Fibroblast of lung (primary cell): Measurements from ENCODE around the gene TNNT3. TPM values are rescaled to one million over a fixed set of nuclear protein-coding genes. Genes with fewer than 3 reads are reported as not detected.

Source experiments
- DNase-seq, 2 donors: peaks; one replicate each; pipeline versions ENCODE4 v3.0.0 to v3.0.0-alpha.2; 2010; ENCODE audit warnings: low read depth in 2 of 2
- H2AFZ ChIP-seq: 2 replicates; pipeline ENCODE4 v1.5.1; 2012; ENCODE audit warnings: low read length, control low read depth, inconsistent platforms
- H3K27ac ChIP-seq: 2 replicates; pipeline ENCODE4 v1.5.1; 2011; ENCODE audit warnings: low read length, control low read depth; ENCODE audit not compliant: insufficient read depth
- H3K27me3 ChIP-seq: 2 replicates; pipeline ENCODE4 v1.5.1; 2011; ENCODE audit warnings: mild to moderate bottlenecking, low read length; ENCODE audit not compliant: control insufficient read depth, insufficient read depth
- H3K36me3 ChIP-seq: 2 replicates; pipeline ENCODE4 v1.5.1; 2011; ENCODE audit warnings: low read length; ENCODE audit not compliant: control insufficient read depth, insufficient read depth
- H3K4me1 ChIP-seq: 2 replicates; pipeline ENCODE4 v1.5.1; 2011; ENCODE audit warnings: low read length; ENCODE audit not compliant: control insufficient read depth, insufficient read depth; ENCODE audit errors: extremely low read depth
- H3K4me2 ChIP-seq: 2 replicates; pipeline ENCODE4 v1.5.1; 2011; ENCODE audit warnings: low read length, control low read depth; ENCODE audit not compliant: insufficient read depth; ENCODE audit errors: extremely low read depth
- H3K4me3 ChIP-seq, 4 experiments: fragments of 200-600 bp in 1 of 4; sonication (generic) in 1 of 4; replicated peaks in 1 of 4; 2 replicates each; pipeline ENCODE4 v1.5.1; 2011 to 2016; ENCODE audit warnings: low read length in 4 of 4, low read depth in 3 of 4, mild to moderate bottlenecking in 3 of 4, control low read depth in 2 of 4, inconsistent platforms in 1 of 4, mixed read lengths in 1 of 4; ENCODE audit not compliant: insufficient read depth in 1 of 4; ENCODE audit errors: control extremely low read depth in 1 of 4
- H3K79me2 ChIP-seq: 2 replicates; pipeline ENCODE4 v1.5.1; 2012; ENCODE audit warnings: mild to moderate bottlenecking, low read length, inconsistent platforms; ENCODE audit not compliant: control insufficient read depth, insufficient read depth
- H3K9ac ChIP-seq: 2 replicates; pipeline ENCODE4 v1.5.1; 2011; ENCODE audit warnings: mild to moderate bottlenecking, low read length, control low read depth; ENCODE audit not compliant: insufficient read depth
- H3K9me3 ChIP-seq: 2 replicates; pipeline ENCODE4 v1.5.1; 2012; ENCODE audit warnings: low read depth, low read length; ENCODE audit not compliant: control insufficient read depth, insufficient read depth
- H4K20me1 ChIP-seq: 2 replicates; pipeline ENCODE4 v1.5.1; 2011; ENCODE audit warnings: low read length; ENCODE audit not compliant: control insufficient read depth, insufficient read depth; ENCODE audit errors: extremely low read depth
- EZH2 ChIP-seq: IDR thresholded peaks from 2 replicates; pipeline ENCODE4 v1.5.1; 2012; ENCODE audit warnings: low read length, control low read depth, mild to moderate bottlenecking; ENCODE audit errors: missing control alignments
- polyA plus RNA-seq, 2 donors: library from polyadenylated mRNA; depleted of rRNA in 1 of 2; stranded (reverse) in 1 of 2; unstranded in 1 of 2; fragments of >200 nt; gene quantifications; 2 replicates each; pipeline ENCODE4 v1.2.1, GENCODE V29; 2011 to 2012; ENCODE audit warnings: missing spikeins in 1 of 2
- total RNA-seq: library from RNA; depleted of rRNA; stranded (reverse); fragments of >200 nt; gene quantifications from 2 replicates; pipeline ENCODE4 v1.2.1, GENCODE V29; 2014
- TF ChIP-seq, protein P1 (sequence below), 2 donors: IDR thresholded peaks in 1 of 2; conservative IDR thresholded peaks in 1 of 2; 1 replicate in 1 of 2; 2 replicates in 1 of 2; pipeline ENCODE4 v1.5.1; 2011 to 2012; ENCODE audit warnings: low read length in 2 of 2, control low read depth in 1 of 2, inconsistent platforms in 1 of 2, low read depth in 1 of 2, mild to moderate bottlenecking in 1 of 2

The TNNT3 gene
- total and polyA plus RNA-seq, 2 donors (not counting 1 experiment from before 2014, with no cell fraction given), result not detected

DNA sequence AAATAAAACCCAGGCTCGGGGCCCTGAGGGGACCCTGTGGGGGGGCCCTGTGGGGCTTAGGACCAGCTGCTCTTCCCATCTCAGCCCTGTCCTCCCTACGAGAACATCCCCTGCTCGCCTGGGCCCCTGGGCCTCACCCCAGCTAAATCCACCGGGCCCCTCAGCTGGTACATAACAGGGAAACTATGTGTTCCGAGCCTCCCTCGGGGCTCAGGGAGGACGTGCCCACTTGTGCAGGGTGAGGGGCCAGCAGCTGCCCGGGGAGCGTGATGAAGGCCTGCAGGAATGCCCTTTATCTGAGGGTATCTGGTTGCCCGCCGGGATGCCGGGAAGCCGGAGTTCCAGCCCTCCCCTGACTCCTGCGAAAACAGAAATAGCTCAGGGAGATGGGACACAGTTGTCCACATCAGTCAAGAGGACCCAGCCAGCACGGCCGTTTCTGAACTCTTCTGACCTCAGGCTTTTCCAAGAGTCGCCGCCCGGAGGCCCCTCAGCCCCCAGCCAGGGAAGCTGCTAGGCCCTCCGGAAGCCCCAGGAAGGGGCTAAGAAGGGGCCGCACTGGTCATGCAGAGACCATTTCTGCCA, 48.2 kb downstream of the TNNT3 start:
- no peak overlapping the region for H3K4me2 ChIP-seq
- no peak overlapping the region for H3K9ac ChIP-seq
- DNase-seq, result no peak
- no peak overlapping the region for H2AFZ ChIP-seq
- H3K36me3 ChIP-seq, result no peaks in the 10 kb centered on the region
- no peaks in the 10 kb centered on the region for H4K20me1 ChIP-seq
- H3K27me3 ChIP-seq, result no peaks in the 10 kb centered on the region
- no peak overlapping the region for H3K27ac ChIP-seq
- H3K4me3 ChIP-seq, result no peak overlapping the region
- H3K9me3 ChIP-seq, result no peaks in the 10 kb centered on the region
- TF ChIP-seq EZH2, result no peak
- TF ChIP-seq, protein P1, sequence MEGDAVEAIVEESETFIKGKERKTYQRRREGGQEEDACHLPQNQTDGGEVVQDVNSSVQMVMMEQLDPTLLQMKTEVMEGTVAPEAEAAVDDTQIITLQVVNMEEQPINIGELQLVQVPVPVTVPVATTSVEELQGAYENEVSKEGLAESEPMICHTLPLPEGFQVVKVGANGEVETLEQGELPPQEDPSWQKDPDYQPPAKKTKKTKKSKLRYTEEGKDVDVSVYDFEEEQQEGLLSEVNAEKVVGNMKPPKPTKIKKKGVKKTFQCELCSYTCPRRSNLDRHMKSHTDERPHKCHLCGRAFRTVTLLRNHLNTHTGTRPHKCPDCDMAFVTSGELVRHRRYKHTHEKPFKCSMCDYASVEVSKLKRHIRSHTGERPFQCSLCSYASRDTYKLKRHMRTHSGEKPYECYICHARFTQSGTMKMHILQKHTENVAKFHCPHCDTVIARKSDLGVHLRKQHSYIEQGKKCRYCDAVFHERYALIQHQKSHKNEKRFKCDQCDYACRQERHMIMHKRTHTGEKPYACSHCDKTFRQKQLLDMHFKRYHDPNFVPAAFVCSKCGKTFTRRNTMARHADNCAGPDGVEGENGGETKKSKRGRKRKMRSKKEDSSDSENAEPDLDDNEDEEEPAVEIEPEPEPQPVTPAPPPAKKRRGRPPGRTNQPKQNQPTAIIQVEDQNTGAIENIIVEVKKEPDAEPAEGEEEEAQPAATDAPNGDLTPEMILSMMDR (conservative IDR thresholded peaks at IDR 0.05 in 1 of 2, IDR thresholded peaks at IDR 0.05 in 1 of 2; ENCODE audit: low read depth in 1 of 2, low read length in 2 of 2), result no peak
- H3K79me2 ChIP-seq, result no peaks in the 10 kb centered on the region
- no peaks in the 10 kb centered on the region for H3K4me1 ChIP-seq

DNA sequence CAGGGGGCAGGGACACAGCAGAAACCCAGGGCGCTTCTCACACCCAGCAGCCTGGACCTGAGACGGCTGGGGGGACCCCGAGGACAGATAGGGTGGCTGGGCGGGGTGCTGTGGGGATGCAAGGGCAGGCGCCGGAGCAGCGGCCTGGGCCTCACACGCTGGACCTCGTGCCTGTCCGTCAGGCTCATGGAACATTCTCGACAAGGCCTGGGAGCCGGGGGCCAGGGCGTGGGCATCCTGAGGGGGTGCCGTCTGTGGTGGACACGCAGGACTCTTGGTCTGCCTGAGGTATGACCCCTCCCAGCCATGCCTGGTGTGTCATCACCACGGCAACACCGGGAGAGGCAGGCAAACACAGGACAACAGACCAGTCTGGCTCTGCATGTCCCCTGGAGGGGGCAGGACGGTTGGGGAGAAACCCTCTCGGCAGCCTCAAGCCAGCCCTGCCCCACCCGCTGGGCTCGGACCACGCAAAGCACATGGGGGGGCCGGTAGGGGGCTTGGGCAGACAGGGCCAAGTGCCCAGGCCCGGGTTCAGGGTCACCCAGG, 49.0 kb downstream of the TNNT3 start:
- H3K27ac ChIP-seq, result no peak overlapping the region
- no peak for DNase-seq
- no peaks in the 10 kb centered on the region for H4K20me1 ChIP-seq
- no peak overlapping the region for H3K4me3 ChIP-seq
- no peak for TF ChIP-seq EZH2
- TF ChIP-seq, protein P1 (conservative IDR thresholded peaks at IDR 0.05 in 1 of 2, IDR thresholded peaks at IDR 0.05 in 1 of 2; ENCODE audit: low read depth in 1 of 2, low read length in 2 of 2), result no peak
- H2AFZ ChIP-seq, result no peak overlapping the region
- H3K4me1 ChIP-seq, result no peaks in the 10 kb centered on the region
- no peaks in the 10 kb centered on the region for H3K27me3 ChIP-seq
- no peaks in the 10 kb centered on the region for H3K9me3 ChIP-seq
- H3K4me2 ChIP-seq, result no peak overlapping the region
- H3K36me3 ChIP-seq, result no peaks in the 10 kb centered on the region
- H3K79me2 ChIP-seq, result no peaks in the 10 kb centered on the region
- no peak overlapping the region for H3K9ac ChIP-seq

DNA sequence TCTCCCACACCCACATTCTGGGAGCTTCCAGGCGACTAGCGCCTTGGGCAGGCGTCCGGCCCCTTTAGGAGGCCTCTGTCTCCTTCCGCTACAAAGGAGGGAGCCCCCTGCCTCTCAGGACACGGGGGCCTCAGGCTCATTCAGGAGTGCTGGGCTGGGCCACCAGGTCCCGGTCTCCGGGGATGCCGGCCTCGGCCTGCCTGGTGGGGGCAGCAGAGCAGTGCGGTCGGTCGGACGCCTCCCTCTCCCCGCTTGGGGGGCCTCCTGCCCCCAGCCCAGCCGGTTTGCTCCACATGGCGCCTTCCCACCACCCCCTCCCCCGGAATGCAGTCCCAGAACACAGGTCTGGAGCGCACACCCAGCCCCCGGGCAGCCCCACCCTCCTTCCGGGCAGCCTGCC, 49.5 kb downstream of the TNNT3 start:
- Histone ChIP-seq H3K27ac (no peak overlapping the region), H3K9me3 (no peaks in the 10 kb centered on the region), H4K20me1 (no peaks in the 10 kb centered on the region), H2AFZ (no peak overlapping the region), H3K4me3 (no peak overlapping the region), H3K79me2 (no peaks in the 10 kb centered on the region), H3K9ac (no peak overlapping the region), H3K4me2 (no peak overlapping the region), H3K36me3 (no peaks in the 10 kb centered on the region), H3K27me3 (no peaks in the 10 kb centered on the region), H3K4me1 (no peaks in the 10 kb centered on the region)
- TF ChIP-seq, protein P1 (conservative IDR thresholded peaks at IDR 0.05 in 1 of 2, IDR thresholded peaks at IDR 0.05 in 1 of 2; ENCODE audit: low read depth in 1 of 2, low read length in 2 of 2), result no peak
- TF ChIP-seq EZH2, result no peak
- no peak for DNase-seq
